GM12878 (cell line): ENCODE results near the gene UTS2R. TPM values are rescaled to one million over a fixed set of nuclear protein-coding genes. Genes with fewer than 3 reads are reported as not detected.

Experiments
- ATAC-seq: fragments of 200-7000 bp; cut with Tn5 transposase; 3 replicates; pipeline ENCODE4 v1.9.1; 2020; ENCODE audit warnings: mild to moderate bottlenecking, moderate library complexity
- BruUV-seq: library from RNA; stranded (reverse); fragments of 400-500 nt; replicated peaks from 2 replicates; lab custom pipeline; 2021; lab: Mats Ljungman, UMichigan
- CTCF ChIA-PET: fragments of 300-600 bp; sonication (Branson Sonifier 250); formaldehyde crosslinking; extraction: SDS; loops from one replicate; lab custom pipeline; 2021; ENCODE audit warnings: inconsistent platforms; lab: Yijun Ruan, JAX
- POLR2A ChIA-PET: fragments of 350-600 bp; formaldehyde crosslinking; extraction: SDS; loops from one replicate; lab custom pipeline; 2021; ENCODE audit warnings: inconsistent platforms; lab: Charles Lee
- RAD21 ChIA-PET: fragments of 300-600 bp; sonication (Branson Sonifier 250); formaldehyde crosslinking; loops from one replicate; lab custom pipeline; 2023; ENCODE audit warnings: antibody characterized with exemption; ENCODE audit not compliant: unreplicated experiment; lab: Charles Lee
- SMC1A ChIA-PET: fragments of 300-600 bp; sonication (Branson Sonifier 250); formaldehyde crosslinking; loops from one replicate; lab custom pipeline; 2023; ENCODE audit not compliant: unreplicated experiment, uncharacterized antibody; lab: Charles Lee
- DNase-seq: peaks from one replicate; pipeline ENCODE4 v3.0.0-alpha.2; 2011; ENCODE audit warnings: low read depth, low spot score
- FAIRE-seq: peaks from 3 replicates; lab custom pipeline; 2011; peaks lifted over from hg19 to GRCh38; lab: Jason Lieb, UNC
- H2AFZ ChIP-seq: 2 replicates; pipeline ENCODE4 v1.6.0; 2011; ENCODE audit warnings: low read depth, low read length, control low read depth; ENCODE audit not compliant: control insufficient read depth
- H3K27ac ChIP-seq: 2 replicates; pipeline ENCODE4 v1.5.1; 2011; ENCODE audit warnings: control low read depth; ENCODE audit not compliant: control insufficient read depth, insufficient read depth
- H3K27me3 ChIP-seq, 2 experiments: replicated peaks in 1 of 2; 2 replicates each; pipeline versions ENCODE4 v1.6.0 to v1.6.1; 2011; ENCODE audit warnings: low read length in 1 of 2; ENCODE audit not compliant: control insufficient read depth in 2 of 2, insufficient read depth in 2 of 2
- H3K36me3 ChIP-seq, 2 experiments: 2 replicates each; pipeline ENCODE4 v1.5.1; 2011; ENCODE audit warnings: low read length in 1 of 2; ENCODE audit not compliant: control insufficient read depth in 2 of 2, insufficient read depth in 2 of 2
- H3K4me1 ChIP-seq: 2 replicates; pipeline ENCODE4 v1.6.1; 2011; ENCODE audit warnings: mild to moderate bottlenecking, low read length, moderate library complexity, mixed read lengths; ENCODE audit not compliant: control insufficient read depth, insufficient read depth
- H3K4me2 ChIP-seq: 2 replicates; pipeline ENCODE4 v1.6.0; 2011; ENCODE audit warnings: control low read depth; ENCODE audit not compliant: control insufficient read depth, insufficient read depth
- H3K4me3 ChIP-seq: fragments of 200-600 bp; sonication (generic); 2 replicates; pipeline ENCODE4 v1.5.1; 2016
- H3K79me2 ChIP-seq: 2 replicates; pipeline ENCODE4 v1.6.0; 2011; ENCODE audit warnings: low read length; ENCODE audit not compliant: control insufficient read depth, insufficient read depth
- H3K9ac ChIP-seq: 2 replicates; pipeline ENCODE4 v1.8.0; 2011; ENCODE audit warnings: low read length, control low read depth, mixed read lengths; ENCODE audit not compliant: control insufficient read depth, insufficient read depth
- H3K9me3 ChIP-seq: replicated peaks from 3 replicates; pipeline ENCODE4 v1.5.1; 2011; ENCODE audit warnings: mild to moderate bottlenecking, low read length; ENCODE audit not compliant: control insufficient read depth, insufficient read depth
- H4K20me1 ChIP-seq: 2 replicates; pipeline ENCODE4 v1.6.0; 2011; ENCODE audit not compliant: control insufficient read depth, insufficient read depth
- ASH2L ChIP-seq: fragments of 300-600, 200-600 bp; sonication (generic); IDR thresholded peaks from 2 replicates; pipeline ENCODE4 v1.6.1; 2017; ENCODE audit warnings: low read depth, mild to moderate bottlenecking, borderline replicate concordance
- BACH1 ChIP-seq: fragments of 450-650 bp; IDR thresholded peaks from 2 replicates; pipeline ENCODE4 v1.6.1; 2017; ENCODE audit warnings: mild to moderate bottlenecking, borderline replicate concordance
- BRCA1 ChIP-seq: IDR thresholded peaks from 2 replicates; pipeline ENCODE4 v1.6.1; 2011; ENCODE audit warnings: low read depth, low read length, improper control_type of control experiment
- CBFB ChIP-seq: IDR thresholded peaks from 2 replicates; pipeline ENCODE4 v1.6.1; 2016; ENCODE audit warnings: antibody characterized with exemption, low read depth
- EED ChIP-seq: sonication (generic); IDR thresholded peaks from 2 replicates; pipeline ENCODE4 v1.6.1; 2016; ENCODE audit warnings: antibody characterized with exemption, low read depth
- HDGF ChIP-seq: fragments of 450-650 bp; IDR thresholded peaks from 2 replicates; pipeline ENCODE4 v1.6.1; 2016; ENCODE audit warnings: antibody characterized with exemption
- JUNB ChIP-seq: IDR thresholded peaks from 2 replicates; pipeline ENCODE4 v1.6.1; 2016; ENCODE audit warnings: antibody characterized with exemption, mild to moderate bottlenecking
- MEF2A ChIP-seq: IDR thresholded peaks from 2 replicates; pipeline ENCODE4 v1.6.1; 2011; ENCODE audit warnings: low read depth, mild to moderate bottlenecking, low read length, moderate library complexity; ENCODE audit not compliant: insufficient read depth
- MYC ChIP-seq: IDR thresholded peaks from 2 replicates; pipeline ENCODE4 v1.6.1; 2011; ENCODE audit warnings: mild to moderate bottlenecking, low read length, moderate library complexity, inconsistent platforms; ENCODE audit not compliant: insufficient read depth, insufficient replicate concordance, insufficient read length, severe bottlenecking
- NR2C2 ChIP-seq: IDR thresholded peaks from 2 replicates; pipeline ENCODE4 v1.6.1; 2011; ENCODE audit warnings: borderline replicate concordance, low read depth; ENCODE audit not compliant: control insufficient read depth, insufficient read length
- NR2F1 ChIP-seq: fragments of 450-650 bp; conservative IDR thresholded peaks from 2 replicates; pipeline ENCODE4 v1.6.1; 2017; ENCODE audit warnings: mild to moderate bottlenecking
- SIX5 ChIP-seq: IDR thresholded peaks from 2 replicates; pipeline ENCODE4 v1.6.1; 2011; ENCODE audit warnings: mild to moderate bottlenecking, low read depth, low read length, moderate library complexity; ENCODE audit not compliant: severe bottlenecking
- SUZ12 ChIP-seq: fragments of 200-600 bp; sonication (generic); IDR thresholded peaks from one replicate; pipeline ENCODE4 v1.6.1; 2018; ENCODE audit warnings: antibody characterized with exemption, mild to moderate bottlenecking; ENCODE audit not compliant: unreplicated experiment
- USF2 ChIP-seq: IDR thresholded peaks from 2 replicates; pipeline ENCODE4 v1.6.1; 2011; ENCODE audit warnings: low read depth, low read length, improper control_type of control experiment, borderline replicate concordance
- ZZZ3 ChIP-seq: IDR thresholded peaks from 2 replicates; pipeline ENCODE4 v1.6.1; 2011; ENCODE audit warnings: low read depth; ENCODE audit not compliant: control insufficient read depth, insufficient read length
- WGBS: methylation state at CpG from one replicate; pipeline ENCODE4 v1.1.6; 2016; ENCODE audit warnings: low lambda C conversion rate; ENCODE audit not compliant: insufficient replicate concordance, insufficient coverage; ENCODE audit errors: missing lambda C conversion rate; 5-methylcytosine and 5-hydroxymethylcytosine counted together
- in situ Hi-C: fragments of 300-500 bp; cut with MboI; formaldehyde crosslinking; loops from 9 replicates; pipeline ENCODE4 v1.14.3; 2018; ENCODE audit warnings: mixed read lengths
- intact Hi-C: fragments of 100-400 bp; cut with micrococcal nuclease; formaldehyde crosslinking; loops from one replicate; pipeline ENCODE4 v1.14.2; 2022; ENCODE audit not compliant: unreplicated experiment
- polyA plus RNA-seq, 11 experiments: library from polyadenylated mRNA; depleted of rRNA in 4 of 11; unstranded in 6 of 11; stranded (reverse) in 5 of 11; fragments of >200 nt; fragmentation: Nextera tagmentation in 4 of 11; fragmentation: Illumina TruSeq in 1 of 11; extraction: Ambion mirVana in 4 of 11; extraction: Trizol in 1 of 11; gene quantifications; 1 replicate in 1 of 11; 2 replicates in 10 of 11; pipeline versions ENCODE4 v1.2.1 to v1.2.3, GENCODE V29; 2011 to 2016; ENCODE audit warnings: inconsistent platforms in 2 of 11, missing spikeins in 2 of 11, low read depth in 1 of 11
- total RNA-seq, 4 experiments: library from RNA; depleted of rRNA in 3 of 4; stranded (reverse); fragments of >200 nt in 3 of 4; fragmentation: Illumina TruSeq in 1 of 4; extraction: Trizol in 1 of 4; gene quantifications; 2 replicates each; pipeline versions ENCODE4 v1.2.1 to v1.2.3, GENCODE V29; 2013 to 2021

The UTS2R gene
- total and polyA plus RNA-seq, 10 of the 15 experiments (the other 5 are each of a cell fraction or from before 2014, with no cell fraction given) = 0.04 to 0.36 (median 0.11) TPM; not detected in 6

GRCh38 chr17:82375359-82376041 lies 3.9 kb downstream of the UTS2R start:
- Histone ChIP-seq H2AFZ (no peak overlapping the region), H3K27me3 (peaks cover 0 to 4% of the 10 kb centered on the region in 2 experiments; a peak in 2 of 4 replicates), H3K36me3 (no peaks in the 10 kb centered on the region), H3K4me3 (no peak overlapping the region), H3K79me2 (no peaks in the 10 kb centered on the region), H3K9ac (no peak overlapping the region), H3K9me3 (no peaks in the 10 kb centered on the region), H4K20me1 (no peaks in the 10 kb centered on the region), H3K4me1 (peaks cover 12% of the 10 kb centered on the region), H3K4me2 (no peak overlapping the region), H3K27ac (no peak overlapping the region)
- whole genome bisulfite sequencing = 70% methylated on average over 42 of the region's 46 CpGs
- ChIA-PET SMC1A (no interaction called here), POLR2A (no interaction called here), CTCF (no interaction called here), RAD21 (interaction anchor here (1.0 kb wide), 1 partner anchor 23 kb away, joined by 5 read pairs; no protein-coding TSS in a partner anchor)
- intact Hi-C loops = no loop called here
- in situ Hi-C loops = no loop called here
- no peak for DNase-seq
- no TSS peak for BruUV-seq
- no peak for ATAC-seq
- TF ChIP-seq SUZ12 = no peak
- TF ChIP-seq JUNB = no peak
- TF ChIP-seq NR2C2 = no peak
- no peak for TF ChIP-seq ZZZ3
- no peak for FAIRE-seq

GRCh38 chr17:82376042-82376730 lies 4.6 kb downstream of the UTS2R start:
- no peaks in the 10 kb centered on the region for H3K36me3 ChIP-seq
- no peaks in the 10 kb centered on the region for H3K79me2 ChIP-seq
- CTCF ChIA-PET = no interaction called here
- SMC1A ChIA-PET = no interaction called here
- no peak overlapping the region for H2AFZ ChIP-seq
- BruUV-seq = no TSS peak
- in situ Hi-C loops (no loop called here), intact Hi-C loops (no loop called here)
- WGBS = 46% methylated on average over 13 of the region's 16 CpGs
- no peak; the same call in 2 of the 3 replicates for ATAC-seq
- H3K27me3 ChIP-seq = peaks cover 0 to 4% of the 10 kb centered on the region in 2 experiments; a peak in 2 of 4 replicates
- no peak for DNase-seq
- RAD21 ChIA-PET = interaction anchor here (1.0 kb wide), 1 partner anchor 23 kb away, joined by 5 read pairs; no protein-coding TSS in a partner anchor
- H3K4me2 ChIP-seq = no peak overlapping the region
- FAIRE-seq = no peak
- no peak overlapping the region for H3K9ac ChIP-seq
- no peaks in the 10 kb centered on the region for H3K9me3 ChIP-seq
- peaks cover 6% of the 10 kb centered on the region for H3K4me1 ChIP-seq
- no peak overlapping the region for H3K27ac ChIP-seq
- TF ChIP-seq USF2 (no peak), MEF2A (no peak), NR2F1 (no peak), ASH2L (no peak), EED (no peak), SUZ12 (no peak), CBFB (no peak), HDGF (no peak), BACH1 (no peak), SIX5 (no peak), BRCA1 (no peak), MYC (no peak)
- H3K4me3 ChIP-seq = no peak overlapping the region
- POLR2A ChIA-PET = no interaction called here
- no peaks in the 10 kb centered on the region for H4K20me1 ChIP-seq
